Esophagus squamous epithelium (tissue), 4 donors: ENCODE results near the gene SUOX.

Source experiments
- CTCF ChIP-seq, 6 experiments: fragments of 450-650 bp in 4 of 6; fragments of 200-600 bp in 2 of 6; sonication (generic) in 2 of 6; IDR thresholded peaks; one replicate each; pipeline ENCODE4 v1.5.1; 2016 to 2019; ENCODE audit warnings: antibody characterized with exemption in 6 of 6, mild to moderate bottlenecking in 4 of 6, moderate library complexity in 4 of 6
- POLR2A ChIP-seq, 4 donors: fragments of 450-650 bp; IDR thresholded peaks; one replicate each; pipeline ENCODE4 v1.6.1; 2017; ENCODE audit warnings: antibody characterized with exemption in 4 of 4, mild to moderate bottlenecking in 4 of 4, moderate library complexity in 3 of 4

GRCh38 chr12:56004211-56004610, 7.1 kb downstream of the SUOX start:
- TF ChIP-seq CTCF (IDR thresholded peaks at IDR 0.05) = no peak
- TF ChIP-seq POLR2A (IDR thresholded peaks at IDR 0.05) = no peak
